Choroid plexus epithelial cell (primary cell): ENCODE data around the gene SERPINB7.

ENCODE experiments used
- DNase-seq: peaks from one replicate; pipeline ENCODE4 v3.0.0-alpha.2; 2010; ENCODE audit warnings: low read depth
- H3K4me3 ChIP-seq: 2 replicates; pipeline ENCODE4 v1.5.1; 2011; ENCODE audit warnings: low read depth, mild to moderate bottlenecking, control low read depth, low read length, moderate library complexity
- TF ChIP-seq, protein P1 (sequence below): conservative IDR thresholded peaks from 2 replicates; pipeline ENCODE4 v1.5.1; 2011; ENCODE audit warnings: low read depth, mild to moderate bottlenecking, control low read depth, inconsistent platforms, low read length, moderate library complexity

SERPINB7 gene, protein sequence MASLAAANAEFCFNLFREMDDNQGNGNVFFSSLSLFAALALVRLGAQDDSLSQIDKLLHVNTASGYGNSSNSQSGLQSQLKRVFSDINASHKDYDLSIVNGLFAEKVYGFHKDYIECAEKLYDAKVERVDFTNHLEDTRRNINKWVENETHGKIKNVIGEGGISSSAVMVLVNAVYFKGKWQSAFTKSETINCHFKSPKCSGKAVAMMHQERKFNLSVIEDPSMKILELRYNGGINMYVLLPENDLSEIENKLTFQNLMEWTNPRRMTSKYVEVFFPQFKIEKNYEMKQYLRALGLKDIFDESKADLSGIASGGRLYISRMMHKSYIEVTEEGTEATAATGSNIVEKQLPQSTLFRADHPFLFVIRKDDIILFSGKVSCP

DNA sequence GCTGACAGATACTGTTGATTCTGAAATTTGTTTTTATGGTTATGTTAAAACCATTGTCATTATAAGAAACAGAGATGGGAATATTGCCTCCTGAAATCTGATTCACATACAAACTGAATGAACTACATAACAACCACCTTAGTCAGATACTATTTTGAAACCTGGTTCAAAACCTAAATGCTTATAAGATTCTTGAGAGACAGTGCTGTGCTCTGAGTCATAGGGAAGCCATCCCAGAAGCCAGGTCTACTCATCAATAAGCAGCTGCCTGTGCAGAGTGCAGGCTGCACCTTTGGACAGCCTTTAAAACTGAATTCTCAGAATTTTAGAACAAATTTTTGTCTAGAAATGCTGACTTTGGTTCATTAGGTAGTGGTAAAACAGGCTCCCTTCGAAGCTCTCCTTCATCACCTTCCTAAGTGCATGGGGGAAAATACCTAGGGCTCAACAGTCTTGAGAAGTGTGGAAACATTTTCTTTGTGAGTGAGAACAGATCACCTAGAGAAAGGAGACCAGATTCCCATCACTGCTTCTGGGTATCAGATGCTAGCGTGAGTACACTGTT, at the start of gene SERPINB7:
Gene SERPINB7 (plus strand): TSS at position 253 of the 565 bp plus-strand sequence. CDS start 6,955 bp downstream, outside the sequence.
- peak; percentile 86 for DNase-seq
- no peak within 1 kb of the TSS for H3K4me3 ChIP-seq
- TF ChIP-seq, protein P1, sequence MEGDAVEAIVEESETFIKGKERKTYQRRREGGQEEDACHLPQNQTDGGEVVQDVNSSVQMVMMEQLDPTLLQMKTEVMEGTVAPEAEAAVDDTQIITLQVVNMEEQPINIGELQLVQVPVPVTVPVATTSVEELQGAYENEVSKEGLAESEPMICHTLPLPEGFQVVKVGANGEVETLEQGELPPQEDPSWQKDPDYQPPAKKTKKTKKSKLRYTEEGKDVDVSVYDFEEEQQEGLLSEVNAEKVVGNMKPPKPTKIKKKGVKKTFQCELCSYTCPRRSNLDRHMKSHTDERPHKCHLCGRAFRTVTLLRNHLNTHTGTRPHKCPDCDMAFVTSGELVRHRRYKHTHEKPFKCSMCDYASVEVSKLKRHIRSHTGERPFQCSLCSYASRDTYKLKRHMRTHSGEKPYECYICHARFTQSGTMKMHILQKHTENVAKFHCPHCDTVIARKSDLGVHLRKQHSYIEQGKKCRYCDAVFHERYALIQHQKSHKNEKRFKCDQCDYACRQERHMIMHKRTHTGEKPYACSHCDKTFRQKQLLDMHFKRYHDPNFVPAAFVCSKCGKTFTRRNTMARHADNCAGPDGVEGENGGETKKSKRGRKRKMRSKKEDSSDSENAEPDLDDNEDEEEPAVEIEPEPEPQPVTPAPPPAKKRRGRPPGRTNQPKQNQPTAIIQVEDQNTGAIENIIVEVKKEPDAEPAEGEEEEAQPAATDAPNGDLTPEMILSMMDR = no peak

DNA sequence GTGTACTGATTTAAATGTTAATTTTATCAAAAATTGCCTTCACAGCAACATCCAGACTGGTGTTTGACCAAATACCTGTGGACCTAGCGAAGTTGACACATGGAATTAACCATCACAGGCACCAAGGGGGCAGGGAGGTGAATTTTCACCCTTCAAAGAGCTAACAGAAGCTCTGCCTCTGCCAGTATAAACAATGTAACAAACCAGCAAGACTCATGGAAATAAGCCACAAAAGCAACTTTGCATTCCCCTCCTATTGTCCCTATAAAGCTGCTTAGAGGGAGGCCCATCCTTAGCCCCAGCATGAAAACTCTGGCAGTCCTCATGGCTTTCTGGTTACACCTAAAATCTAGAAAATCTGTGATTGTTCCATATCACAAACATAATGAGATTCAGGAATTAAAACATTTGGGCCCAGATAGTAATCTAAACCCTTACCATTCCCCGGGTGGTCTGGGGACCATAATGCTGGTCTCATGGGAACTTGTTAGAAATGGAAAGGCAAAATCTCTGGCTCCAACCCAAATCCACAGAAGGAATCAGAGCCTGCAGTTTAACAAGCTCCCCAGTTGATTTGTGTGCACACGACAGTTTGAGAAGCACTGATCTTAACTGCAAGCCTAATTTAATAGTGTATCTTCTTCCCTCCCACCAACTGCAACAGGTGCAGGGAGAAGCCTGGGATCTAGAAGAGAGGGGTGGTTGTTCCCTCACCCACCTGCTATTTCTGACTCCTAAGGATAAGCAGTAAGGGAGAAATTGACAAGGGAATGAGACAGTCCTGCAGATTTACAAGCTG, 49.3 kb upstream of the SERPINB7 start:
- no peak for DNase-seq
- TF ChIP-seq, protein P1 = no peak
- no peak overlapping the region for H3K4me3 ChIP-seq

DNA sequence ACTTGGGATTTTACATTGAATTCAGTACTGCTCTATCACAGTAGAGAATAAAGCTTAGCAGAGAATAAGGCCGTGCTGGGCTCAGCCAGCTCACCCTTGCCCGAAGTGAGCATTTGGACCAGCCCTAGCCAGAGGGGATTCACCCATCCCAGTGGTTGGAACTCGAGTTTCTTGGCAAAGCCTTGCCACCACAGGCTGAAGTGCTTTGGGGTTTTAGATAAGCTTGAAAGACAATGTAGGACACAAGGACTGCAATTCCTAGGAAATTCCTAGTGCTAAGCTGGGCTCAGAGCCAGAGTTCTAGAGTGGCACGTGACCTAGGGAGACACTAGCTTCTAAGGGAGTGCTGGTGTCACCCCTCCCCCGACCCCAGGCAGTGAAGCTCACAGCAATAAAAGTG, 44.4 kb upstream of the SERPINB7 start:
- H3K4me3 ChIP-seq = no peak overlapping the region
- TF ChIP-seq, protein P1 = no peak
- DNase-seq = no peak

DNA sequence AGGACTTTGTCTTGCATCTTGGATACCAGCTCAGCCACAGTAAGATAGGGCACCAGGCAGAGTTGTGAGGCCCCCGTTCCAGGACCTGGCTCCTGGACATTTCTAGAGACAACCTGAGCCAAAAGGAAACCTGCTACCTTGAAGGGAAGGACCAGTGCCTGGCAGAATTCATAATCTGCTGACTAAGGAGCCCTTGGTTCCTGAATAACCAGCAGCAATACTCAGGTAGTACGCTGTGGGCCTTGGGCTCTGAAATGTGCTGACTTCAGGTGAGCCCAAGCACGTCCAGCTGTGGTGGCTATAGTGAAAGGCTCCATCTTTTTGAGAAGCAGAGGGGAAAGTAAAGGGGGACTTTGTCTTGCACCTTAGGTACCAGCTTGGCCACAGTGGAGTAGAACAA, 44.0 kb upstream of the SERPINB7 start:
- DNase-seq = no peak
- TF ChIP-seq, protein P1 = no peak
- no peak overlapping the region for H3K4me3 ChIP-seq

DNA sequence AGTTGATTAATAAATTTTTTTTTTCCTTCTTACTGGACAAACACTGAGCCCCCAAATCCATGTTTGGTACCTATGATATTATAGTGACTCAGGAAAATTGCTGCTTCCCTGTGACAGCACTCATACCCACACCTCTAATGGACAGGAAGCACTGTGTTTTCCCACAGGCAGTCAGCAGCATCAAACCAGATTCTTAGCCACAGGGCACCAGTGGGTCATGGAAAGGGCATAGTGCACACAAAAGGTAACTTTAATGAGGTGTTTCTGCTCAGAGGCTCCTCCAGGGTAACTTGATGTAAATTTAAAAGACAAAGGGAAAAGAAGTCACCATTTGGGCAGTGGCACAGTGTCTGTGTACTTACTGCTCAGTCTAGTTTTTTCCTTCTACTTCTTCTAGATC, 38.3 kb upstream of the SERPINB7 start:
- TF ChIP-seq, protein P1 = no peak
- no peak for DNase-seq
- no peak overlapping the region for H3K4me3 ChIP-seq

DNA sequence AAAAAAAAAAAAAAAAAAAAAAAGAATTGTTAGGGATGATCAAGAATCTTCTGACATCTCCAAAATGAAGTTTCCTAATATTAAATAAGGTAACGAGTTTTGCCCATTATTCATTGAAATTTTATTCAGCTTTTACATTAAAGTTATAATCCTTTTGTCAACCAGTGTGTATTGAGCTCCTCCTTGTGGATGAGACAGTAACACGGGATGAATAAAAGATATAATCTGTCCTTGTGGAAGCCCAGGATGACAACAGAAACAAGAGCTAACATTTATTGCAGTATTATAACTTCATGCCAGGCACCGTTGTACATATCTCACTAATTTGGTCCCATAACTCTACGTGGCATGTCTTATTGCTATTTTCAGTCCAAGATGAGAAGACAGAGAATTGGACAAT, 33.4 kb upstream of the SERPINB7 start:
- TF ChIP-seq, protein P1 = peak; percentile 59
- no peak overlapping the region for H3K4me3 ChIP-seq
- DNase-seq = peak; percentile 61
